AG04450 (cell line): ENCODE data around the gene CYP4V2. TPM values are rescaled to one million over a fixed set of nuclear protein-coding genes. Genes with fewer than 3 reads are reported as not detected.

Experiments used
- CTCF ChIA-PET: fragments of 300-600, 350-600 bp; formaldehyde crosslinking; extraction: SDS; loops from one replicate; lab custom pipeline; 2022; ENCODE audit warnings: antibody characterized with exemption, inconsistent platforms; lab: Charles Lee
- POLR2A ChIA-PET: fragments of 350-600 bp; formaldehyde crosslinking; extraction: SDS; loops from one replicate; lab custom pipeline; 2021; ENCODE audit warnings: antibody characterized with exemption, inconsistent platforms; lab: Yijun Ruan, JAX
- DNase-seq: peaks from one replicate; pipeline ENCODE4 v3.0.0-alpha.2; 2011; ENCODE audit warnings: low read depth, low spot score
- H3K27ac ChIP-seq: one replicate; pipeline ENCODE4 v1.5.1; 2012; ENCODE audit warnings: low read depth, low read length, control low read depth
- H3K27me3 ChIP-seq: one replicate; pipeline ENCODE4 v1.6.0; 2012; ENCODE audit warnings: low read length; ENCODE audit not compliant: control insufficient read depth, insufficient read depth
- H3K4me3 ChIP-seq: 2 replicates; pipeline ENCODE4 v1.5.1; 2011; ENCODE audit warnings: mild to moderate bottlenecking, low read depth, low read length, control low read depth
- H3K9me3 ChIP-seq: 2 replicates; pipeline ENCODE4 v1.5.1; 2012; ENCODE audit warnings: low read length; ENCODE audit not compliant: control insufficient read depth, insufficient read depth
- polyA minus RNA-seq: library from RNA; depleted of rRNA, polyadenylated mRNA; stranded (reverse); fragments of >200 nt; gene quantifications from 2 replicates; pipeline ENCODE4 v1.2.3, GENCODE V29; 2011; rRNA and poly(A)+ RNA removed
- polyA plus RNA-seq: library from polyadenylated mRNA; depleted of rRNA; stranded (reverse); fragments of >200 nt; gene quantifications from 2 replicates; pipeline ENCODE4 v1.2.3, GENCODE V29; 2011; rRNA removed
- TF ChIP-seq, protein P1 (sequence below): IDR thresholded peaks from 2 replicates; pipeline ENCODE4 v1.5.1; 2011; ENCODE audit warnings: low read depth, low read length, control low read depth, inconsistent platforms

CYP4V2 gene
- polyA plus RNA-seq (3.7 and 4.8 TPM in 2 replicates), polyA minus RNA-seq (1.6 and 2.3 TPM in 2 replicates)

DNA sequence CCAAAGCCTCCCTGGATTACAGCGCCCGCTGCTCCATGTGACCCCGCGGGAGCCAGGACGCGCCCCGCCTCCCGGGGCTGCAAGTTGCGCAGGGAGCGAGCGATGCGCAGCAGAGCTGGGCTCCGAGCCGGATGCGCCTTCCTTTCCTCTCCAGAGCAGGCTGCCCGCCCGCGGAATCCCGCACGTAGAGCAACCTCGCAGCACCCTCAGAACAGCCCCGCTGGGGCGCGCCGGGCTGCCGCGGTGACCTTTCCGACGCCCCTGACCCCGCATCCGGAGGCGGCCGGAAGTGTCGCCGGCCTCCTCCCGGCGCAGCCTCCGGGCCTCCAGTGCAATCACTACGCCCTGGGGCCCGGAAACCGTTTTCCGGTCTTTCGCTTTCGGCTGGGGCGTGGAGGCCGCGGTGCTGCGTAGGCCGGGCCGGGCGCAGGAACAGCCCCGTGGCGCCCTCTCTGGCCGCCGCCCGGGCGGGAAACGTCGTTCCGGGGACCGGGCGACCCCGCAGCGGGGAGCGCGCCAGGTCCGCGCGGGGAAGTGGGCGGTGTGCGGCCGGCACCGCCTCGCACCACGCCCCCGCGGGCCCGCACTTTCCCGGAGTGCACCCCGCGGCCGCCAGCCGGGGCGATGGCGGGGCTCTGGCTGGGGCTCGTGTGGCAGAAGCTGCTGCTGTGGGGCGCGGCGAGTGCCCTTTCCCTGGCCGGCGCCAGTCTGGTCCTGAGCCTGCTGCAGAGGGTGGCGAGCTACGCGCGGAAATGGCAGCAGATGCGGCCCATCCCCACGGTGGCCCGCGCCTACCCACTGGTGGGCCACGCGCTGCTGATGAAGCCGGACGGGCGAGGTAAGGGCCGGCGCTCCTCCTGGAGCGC, at the start of gene CYP4V2:
TSS of gene CYP4V2 (plus strand) at position 368 of the 866 bp plus-strand sequence. CDS start at position 625, 257 bp downstream.
- no peaks in the 10 kb centered on the region for H3K27me3 ChIP-seq
- TF ChIP-seq, protein P1, sequence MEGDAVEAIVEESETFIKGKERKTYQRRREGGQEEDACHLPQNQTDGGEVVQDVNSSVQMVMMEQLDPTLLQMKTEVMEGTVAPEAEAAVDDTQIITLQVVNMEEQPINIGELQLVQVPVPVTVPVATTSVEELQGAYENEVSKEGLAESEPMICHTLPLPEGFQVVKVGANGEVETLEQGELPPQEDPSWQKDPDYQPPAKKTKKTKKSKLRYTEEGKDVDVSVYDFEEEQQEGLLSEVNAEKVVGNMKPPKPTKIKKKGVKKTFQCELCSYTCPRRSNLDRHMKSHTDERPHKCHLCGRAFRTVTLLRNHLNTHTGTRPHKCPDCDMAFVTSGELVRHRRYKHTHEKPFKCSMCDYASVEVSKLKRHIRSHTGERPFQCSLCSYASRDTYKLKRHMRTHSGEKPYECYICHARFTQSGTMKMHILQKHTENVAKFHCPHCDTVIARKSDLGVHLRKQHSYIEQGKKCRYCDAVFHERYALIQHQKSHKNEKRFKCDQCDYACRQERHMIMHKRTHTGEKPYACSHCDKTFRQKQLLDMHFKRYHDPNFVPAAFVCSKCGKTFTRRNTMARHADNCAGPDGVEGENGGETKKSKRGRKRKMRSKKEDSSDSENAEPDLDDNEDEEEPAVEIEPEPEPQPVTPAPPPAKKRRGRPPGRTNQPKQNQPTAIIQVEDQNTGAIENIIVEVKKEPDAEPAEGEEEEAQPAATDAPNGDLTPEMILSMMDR: peak; percentile 28; the same call in 1 of the 2 replicates
- ChIA-PET CTCF (interaction anchor here (0.5 to 1.1 kb wide), 3 partner anchors 42 to 399 kb away, joined by 3 to 5 read pairs (median 4); no protein-coding TSS in a partner anchor), POLR2A (interaction anchor here (0.8 kb wide), 1 partner anchor 12 kb away, joined by 3 read pairs; no protein-coding TSS in a partner anchor)
- peak; percentile 26 for DNase-seq
- peak within 1 kb of the TSS; percentile 80 for H3K4me3 ChIP-seq
- peak within 1 kb of the TSS; percentile 83 for H3K27ac ChIP-seq
- H3K9me3 ChIP-seq: no peaks in the 10 kb centered on the region

DNA sequence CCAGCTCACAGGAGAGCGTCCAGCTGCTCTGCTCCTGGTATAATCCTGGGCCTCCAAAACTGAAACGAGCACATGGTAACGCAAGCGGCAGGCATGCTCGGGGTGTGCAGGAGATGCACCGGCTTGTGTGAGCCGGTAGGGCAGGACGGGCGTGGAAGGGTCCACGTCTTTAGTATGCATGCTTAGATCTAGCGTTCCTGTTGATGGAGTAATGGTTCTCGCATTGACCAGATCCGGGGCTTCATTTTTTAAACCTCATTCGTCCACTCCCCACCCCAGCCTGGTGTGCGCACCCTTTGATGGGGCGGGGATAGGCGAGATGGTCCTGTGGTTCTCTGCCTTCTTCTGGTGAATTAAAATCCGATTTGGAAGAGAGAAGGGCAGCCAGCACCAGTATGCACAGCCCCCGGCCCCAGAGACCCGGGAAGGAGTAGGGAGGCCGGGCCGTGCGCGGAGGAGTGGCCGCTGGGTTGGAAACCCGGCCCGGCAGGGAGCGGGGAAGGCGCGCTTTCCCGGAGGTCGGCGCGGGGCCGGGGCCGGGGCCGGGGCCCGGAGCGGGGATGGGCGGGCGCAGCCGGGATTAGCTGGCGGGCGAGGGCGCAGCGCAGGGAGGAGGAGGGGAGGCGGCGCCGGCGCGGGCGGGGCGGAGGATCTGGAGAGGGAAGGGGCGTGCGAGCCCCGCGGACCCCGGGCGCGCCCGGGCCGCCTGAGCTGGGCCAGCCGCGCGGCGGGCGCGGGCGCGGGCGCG, 47.0 kb upstream of the CYP4V2 start:
- Histone ChIP-seq H3K27me3 (peaks cover 8% of the 10 kb centered on the region), H3K27ac (peak overlapping the region; percentile 21), H3K9me3 (no peaks in the 10 kb centered on the region), H3K4me3 (peak overlapping the region; percentile 51)
- ChIA-PET CTCF (no interaction called here), POLR2A (no interaction called here)
- no peak for DNase-seq
- TF ChIP-seq, protein P1: no peak

- TF ChIP-seq, protein P1: no peak
- DNase-seq: no peak
- H3K27me3 ChIP-seq: peaks cover 8% of the 10 kb centered on the region
- ChIA-PET POLR2A (no interaction called here), CTCF (interaction anchor here (1.9 kb wide), 1 partner anchor 8 kb away, joined by 7 read pairs; no protein-coding TSS in a partner anchor)
- H3K27ac ChIP-seq: no peak overlapping the region
- H3K4me3 ChIP-seq: peak overlapping the region; percentile 53
- H3K9me3 ChIP-seq: no peaks in the 10 kb centered on the region
Measured at GRCh38 chr4:186144946-186145569, 46.3 kb upstream of the CYP4V2 start.

DNA sequence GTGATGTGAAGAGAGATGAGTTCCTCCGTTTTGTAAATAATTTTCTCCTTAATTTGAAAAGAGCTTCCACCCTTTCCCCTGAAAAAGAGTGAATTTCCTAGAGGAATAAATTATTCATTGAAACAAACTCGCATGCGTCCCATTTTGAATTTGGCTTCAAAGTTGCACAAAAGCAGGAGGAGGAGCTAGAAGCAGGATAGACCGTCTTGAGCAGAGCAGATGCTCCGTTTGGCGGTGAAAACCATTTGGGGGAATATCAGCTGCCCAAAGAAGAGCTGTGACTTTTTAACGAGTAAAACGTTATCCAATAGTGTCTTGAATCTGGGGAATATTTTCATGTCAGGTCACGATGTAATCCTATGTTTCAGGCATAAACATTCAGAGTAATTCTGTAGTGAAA, 44.9 kb upstream of the CYP4V2 start:
- CTCF ChIA-PET: interaction anchor here (1.9 kb wide), 1 partner anchor 9 kb away, joined by 7 read pairs; no protein-coding TSS in a partner anchor
- POLR2A ChIA-PET: no interaction called here

More for the DNA sequence above, 44.9 kb upstream of the CYP4V2 start:
- no peaks in the 10 kb centered on the region for H3K9me3 ChIP-seq
- peaks cover 8% of the 10 kb centered on the region for H3K27me3 ChIP-seq
- DNase-seq: no peak
- TF ChIP-seq, protein P1: no peak
- H3K27ac ChIP-seq: no peak overlapping the region
- H3K4me3 ChIP-seq: no peak overlapping the region
